ENCODE results near the gene WDR70. TPM values are rescaled to one million over a fixed set of nuclear protein-coding genes. Genes with fewer than 3 reads are reported as not detected.

Gene WDR70
- total and polyA plus RNA-seq, 10 of the 15 experiments (the other 5 are each of a cell fraction or from before 2014, with no cell fraction given) = 10.9 to 33.6 (median 29.1) TPM

GRCh38 chr5:37715992-37716391 is 336.9 kb downstream of the WDR70 start (continued):
- TF ChIP-seq RELB (IDR thresholded peaks at IDR 0.05; ENCODE audit: low read depth) (no peak), SPI1 (IDR thresholded peaks at IDR 0.05; ENCODE audit: borderline replicate concordance, insufficient read depth, low read depth, low read length) (no peak), ZNF207 (IDR thresholded peaks at IDR 0.05; ENCODE audit: borderline replicate concordance) (no peak)

GRCh38 chr5:37716405-37716804 is 337.3 kb downstream of the WDR70 start:
- CTCF ChIA-PET = interaction anchor here (0.6 kb wide), 1 partner anchor 520 kb away, joined by 3 read pairs; no protein-coding TSS in a partner anchor
- H3K4me2 ChIP-seq (ENCODE audit: control insufficient read depth, insufficient read depth) = no peak overlapping the region

More at GRCh38 chr5:37716405-37716804, 337.3 kb downstream of the WDR70 start:
- Histone ChIP-seq H3K27me3 (replicated peaks in 1 of 2; ENCODE audit: control insufficient read depth in 2 of 2, insufficient read depth in 2 of 2, low read length in 1 of 2) (no peaks in the 10 kb centered on the region), H3K4me1 (ENCODE audit: control insufficient read depth, insufficient read depth, low read length) (peaks cover 3% of the 10 kb centered on the region; the same call in 1 of the 2 replicates), H2AFZ (ENCODE audit: control insufficient read depth, low read depth, low read length) (no peak overlapping the region), H3K9ac (ENCODE audit: control insufficient read depth, insufficient read depth, low read length) (no peak overlapping the region), H3K9me3 (replicated peaks; ENCODE audit: control insufficient read depth, insufficient read depth, low read length) (no peaks in the 10 kb centered on the region), H3K4me3 (no peak overlapping the region), H3K79me2 (ENCODE audit: control insufficient read depth, insufficient read depth, low read length) (no peaks in the 10 kb centered on the region), H3K36me3 (ENCODE audit: control insufficient read depth in 2 of 2, insufficient read depth in 2 of 2, low read length in 1 of 2) (no peaks in the 10 kb centered on the region), H4K20me1 (ENCODE audit: control insufficient read depth, insufficient read depth) (no peaks in the 10 kb centered on the region), H3K27ac (ENCODE audit: control insufficient read depth, insufficient read depth) (no peak overlapping the region)
- BruUV-seq (replicated peaks) = no TSS peak
- intact Hi-C loops (cut with micrococcal nuclease; ENCODE audit: unreplicated experiment) = no loop called here
- TF ChIP-seq HCFC1 (IDR thresholded peaks at IDR 0.05; ENCODE audit: low read length) (no peak), BCL3 (IDR thresholded peaks at IDR 0.05; ENCODE audit: borderline replicate concordance, insufficient read depth, low read depth, low read length, poor library complexity, severe bottlenecking) (no peak), ZNF207 (IDR thresholded peaks at IDR 0.05; ENCODE audit: borderline replicate concordance) (no peak), MYB (IDR thresholded peaks at IDR 0.05; ENCODE audit: borderline replicate concordance, low read depth, low read length) (no peak), CTCF (IDR thresholded peaks at IDR 0.05 in 2 of 3, conservative IDR thresholded peaks at IDR 0.05 in 1 of 3; ENCODE audit: control insufficient read depth in 2 of 3, extremely low read depth in 1 of 3, insufficient read depth in 1 of 3, low read depth in 3 of 3, low read length in 3 of 3) (no peak), FOXM1 (IDR thresholded peaks at IDR 0.05; ENCODE audit: low read depth, low read length) (no peak), MAX (IDR thresholded peaks at IDR 0.05; ENCODE audit: low read depth, low read length) (no peak), RAD21 (IDR thresholded peaks at IDR 0.05; ENCODE audit: insufficient read depth, low read depth, low read length) (no peak), RUNX3 (IDR thresholded peaks at IDR 0.05; ENCODE audit: low read length) (no peak), KAT2A (conservative IDR thresholded peaks at IDR 0.05; ENCODE audit: control insufficient read depth, low read depth, low read length) (no peak), ATF2 (IDR thresholded peaks at IDR 0.05; ENCODE audit: low read length) (no peak), ZNF384 (IDR thresholded peaks at IDR 0.05; ENCODE audit: borderline replicate concordance, low read depth, low read length) (no peak), IRF4 (IDR thresholded peaks at IDR 0.05; ENCODE audit: low read depth, low read length) (no peak), YBX1 (IDR thresholded peaks at IDR 0.05) (no peak), TARDBP (IDR thresholded peaks at IDR 0.05; ENCODE audit: borderline replicate concordance) (no peak)
- ChIA-PET SMC1A (ENCODE audit: uncharacterized antibody, unreplicated experiment) (no interaction called here), RAD21 (ENCODE audit: unreplicated experiment) (no interaction called here), POLR2A (no interaction called here)
- in situ Hi-C loops (cut with MboI) = no loop called here
- FAIRE-seq = no peak
- no peak for ATAC-seq
- whole genome bisulfite sequencing (ENCODE audit: insufficient coverage, insufficient replicate concordance, low lambda C conversion rate, missing lambda C conversion rate) = 94% methylated on average over 1 of the region's 1 CpG
- DNase-seq (ENCODE audit: low read depth, low spot score) = no peak

Data from GM12878 (cell line).